GM06990 (cell line): ENCODE measurements around the gene TSPOAP1.

Experiments
- DNase-seq: peaks from one replicate; pipeline ENCODE4 v3.0.0-alpha.2; 2011; ENCODE audit not compliant: insufficient read length; ENCODE audit errors: extremely low read depth
- H3K27me3 ChIP-seq: replicated peaks from 2 replicates; pipeline ENCODE4 v1.6.0; 2011; ENCODE audit warnings: low read length; ENCODE audit not compliant: control insufficient read depth, insufficient read depth
- H3K36me3 ChIP-seq: 2 replicates; pipeline ENCODE4 v1.5.1; 2011; ENCODE audit warnings: low read length; ENCODE audit not compliant: control insufficient read depth, insufficient read depth
- H3K4me3 ChIP-seq: replicated peaks from 2 replicates; pipeline ENCODE4 v1.5.1; 2011; ENCODE audit warnings: low read depth, mild to moderate bottlenecking, control low read depth, low read length
- CTCF ChIP-seq: IDR thresholded peaks from 2 replicates; pipeline ENCODE4 v1.5.1; 2011; ENCODE audit warnings: low read length, control low read depth, mild to moderate bottlenecking, inconsistent platforms; ENCODE audit not compliant: insufficient read depth, poor library complexity, severe bottlenecking

The TSPOAP1 gene

GRCh38 chr17:58314706-58315015 is 13.9 kb downstream of the TSPOAP1 start:
- Histone ChIP-seq H3K4me3 (no peak overlapping the region), H3K27me3 (no peaks in the 10 kb centered on the region), H3K36me3 (no peaks in the 10 kb centered on the region; the same call in 1 of the 2 replicates)
- no peak for TF ChIP-seq CTCF
- DNase-seq, result no peak

GRCh38 chr17:58313815-58314705 is 14.5 kb downstream of the TSPOAP1 start:
- DNase-seq, result no peak
- Histone ChIP-seq H3K27me3 (no peaks in the 10 kb centered on the region), H3K4me3 (no peak overlapping the region), H3K36me3 (no peaks in the 10 kb centered on the region; the same call in 1 of the 2 replicates)
- TF ChIP-seq CTCF, result no peak

- TF ChIP-seq CTCF, result no peak
- DNase-seq, result no peak
- Histone ChIP-seq H3K27me3 (no peaks in the 10 kb centered on the region), H3K36me3 (no peaks in the 10 kb centered on the region; the same call in 1 of the 2 replicates), H3K4me3 (no peak overlapping the region)
Observed at GRCh38 chr17:58312829-58313228, 15.8 kb downstream of the TSPOAP1 start.

- Histone ChIP-seq H3K36me3 (no peaks in the 10 kb centered on the region; the same call in 1 of the 2 replicates), H3K4me3 (no peak overlapping the region), H3K27me3 (no peaks in the 10 kb centered on the region)
- no peak for DNase-seq
- no peak for TF ChIP-seq CTCF
Observed at GRCh38 chr17:58312021-58312630, 16.5 kb downstream of the TSPOAP1 start.

GRCh38 chr17:58311429-58311894 is 17.1 kb downstream of the TSPOAP1 start:
- Histone ChIP-seq H3K27me3 (no peaks in the 10 kb centered on the region), H3K4me3 (no peak overlapping the region), H3K36me3 (no peaks in the 10 kb centered on the region; the same call in 1 of the 2 replicates)
- TF ChIP-seq CTCF, result no peak
- no peak for DNase-seq
